Ishikawa (cell line): ENCODE measurements around the gene RPRD2.

Experiments used
- CEBPB ChIP-seq: IDR thresholded peaks from 2 replicates; pipeline ENCODE4 v1.6.1; 2012
- CREB1 ChIP-seq: IDR thresholded peaks from 2 replicates; pipeline ENCODE4 v1.6.1; 2012; ENCODE audit warnings: low read depth
- EGR1 ChIP-seq: IDR thresholded peaks from 2 replicates; pipeline ENCODE4 v1.6.1; 2012
- EP300 ChIP-seq: IDR thresholded peaks from 2 replicates; pipeline ENCODE4 v1.6.1; 2012; ENCODE audit warnings: borderline replicate concordance
- FOXM1 ChIP-seq: IDR thresholded peaks from 2 replicates; pipeline ENCODE4 v1.6.1; 2012; ENCODE audit warnings: low read depth, borderline replicate concordance
- MAX ChIP-seq: IDR thresholded peaks from 2 replicates; pipeline ENCODE4 v1.6.1; 2012
- NFIC ChIP-seq: IDR thresholded peaks from 2 replicates; pipeline ENCODE4 v1.6.1; 2012
- RAD21 ChIP-seq: IDR thresholded peaks from 2 replicates; pipeline ENCODE4 v1.6.1; 2012; ENCODE audit warnings: low read depth
- REST ChIP-seq: IDR thresholded peaks from 2 replicates; pipeline ENCODE4 v1.6.1; 2012; ENCODE audit warnings: low read depth, mild to moderate bottlenecking
- TAF1 ChIP-seq: IDR thresholded peaks from 2 replicates; pipeline ENCODE4 v1.6.1; 2012; ENCODE audit warnings: low read depth, mild to moderate bottlenecking
- TCF12 ChIP-seq: IDR thresholded peaks from 2 replicates; pipeline ENCODE4 v1.6.1; 2012; ENCODE audit warnings: low read depth
- TEAD4 ChIP-seq: IDR thresholded peaks from 2 replicates; pipeline ENCODE4 v1.6.1; 2012
- USF1 ChIP-seq: IDR thresholded peaks from 2 replicates; pipeline ENCODE4 v1.6.1; 2012
- YY1 ChIP-seq: IDR thresholded peaks from 2 replicates; pipeline ENCODE4 v1.6.1; 2012; ENCODE audit warnings: low read depth
- ZBTB7A ChIP-seq: IDR thresholded peaks from 2 replicates; pipeline ENCODE4 v1.6.1; 2012; ENCODE audit warnings: low read depth

Gene RPRD2

GRCh38 chr1:150514260-150514659, 150.3 kb downstream of the RPRD2 start:
- TF ChIP-seq CREB1: no peak
- no peak for TF ChIP-seq NFIC
- no peak for TF ChIP-seq EP300
- TF ChIP-seq YY1: no peak
- no peak for TF ChIP-seq USF1
- no peak for TF ChIP-seq RAD21
- TF ChIP-seq MAX: no peak
- TF ChIP-seq TAF1: no peak
- no peak for TF ChIP-seq CEBPB
- TF ChIP-seq ZBTB7A: no peak
- TF ChIP-seq FOXM1: no peak
- no peak for TF ChIP-seq EGR1
- no peak for TF ChIP-seq TEAD4

DNA sequence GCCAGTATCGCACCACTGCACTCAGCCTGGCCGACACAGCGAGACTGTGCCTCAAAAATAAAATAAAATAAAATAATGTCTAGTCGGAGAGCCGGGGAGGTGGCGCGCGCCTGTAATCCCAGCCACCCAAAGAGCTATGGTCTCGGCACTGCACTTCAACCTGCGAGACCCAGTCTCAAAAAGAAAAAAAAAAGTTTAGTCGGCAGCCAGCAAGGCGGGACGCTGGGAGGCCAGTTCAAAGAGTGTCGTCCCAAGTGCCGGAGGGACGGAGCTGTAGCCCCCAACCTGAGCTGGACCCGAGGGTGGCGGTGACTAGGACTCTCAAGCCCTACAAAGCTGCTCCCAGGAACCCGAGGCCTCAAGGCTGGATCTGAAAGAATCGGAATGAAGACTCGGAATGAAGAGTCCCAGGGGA, 151.0 kb downstream of the RPRD2 start:
- TF ChIP-seq CEBPB (no peak), MAX (no peak), REST (no peak), USF1 (no peak), TEAD4 (no peak), TAF1 (no peak), TCF12 (no peak; the same call in 1 of the 2 replicates), ZBTB7A (no peak; the same call in 1 of the 2 replicates), CREB1 (no peak)

GRCh38 chr1:150515328-150516049, 151.5 kb downstream of the RPRD2 start, which contains the start of gene FALEC:
TSS of gene FALEC (plus strand) at chr1:150515752.
- TF ChIP-seq NFIC (0 out of 2 replicates have a peak, but pooled peaks have one; percentile 18), MAX (peak; percentile 72), FOXM1 (no peak), ZBTB7A (peak; percentile 44; the same call in 1 of the 2 replicates)

DNA sequence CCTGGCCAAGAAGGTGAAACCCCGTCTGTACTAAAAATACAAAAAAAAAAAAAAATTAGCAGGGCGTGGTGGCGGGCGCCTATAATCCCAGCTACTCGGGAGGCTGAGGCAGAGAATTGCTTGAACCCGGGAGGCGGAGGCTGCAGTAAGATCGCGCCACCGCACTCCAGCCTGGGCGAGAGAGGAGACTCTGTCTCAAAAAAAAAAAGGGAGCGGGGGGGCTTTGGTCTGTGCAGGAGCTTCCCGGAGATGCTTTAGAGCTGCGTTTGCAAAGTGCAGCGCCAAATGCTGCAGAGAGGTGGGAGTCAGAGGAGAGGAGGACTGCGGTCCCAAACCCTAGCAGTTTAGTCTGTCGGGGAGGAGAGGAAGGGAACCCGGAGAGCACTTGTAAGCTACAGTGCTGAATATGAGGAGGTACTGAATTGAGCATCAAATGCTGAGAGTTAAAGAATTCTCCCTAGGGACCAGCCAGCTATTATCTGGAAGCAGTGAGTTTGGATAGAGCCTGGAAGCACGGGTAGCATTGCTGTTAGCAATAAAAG, 152.2 kb downstream of the RPRD2 start:
- TF ChIP-seq TAF1: no peak
- no peak for TF ChIP-seq FOXM1
- no peak for TF ChIP-seq CREB1
- no peak for TF ChIP-seq CEBPB
- TF ChIP-seq ZBTB7A: no peak
- TF ChIP-seq USF1: no peak

- TF ChIP-seq TEAD4: no peak
- TF ChIP-seq NFIC: no peak
These were observed 152.7 kb downstream of the RPRD2 start for GRCh38 chr1:150516616-150517015.

GRCh38 chr1:150521196-150521968, 157.4 kb downstream of the RPRD2 start:
- TF ChIP-seq MAX: no peak
- no peak for TF ChIP-seq RAD21
- no peak for TF ChIP-seq REST
- TF ChIP-seq YY1: no peak
- no peak for TF ChIP-seq EP300
- TF ChIP-seq CREB1: no peak
- no peak for TF ChIP-seq TAF1
- TF ChIP-seq FOXM1: no peak
- no peak for TF ChIP-seq TCF12
- no peak for TF ChIP-seq TEAD4
- no peak for TF ChIP-seq EGR1
